SK-N-SH (cell line): ENCODE results near the gene RIPK4.

Experiments
- CTCF ChIP-seq: fragments of 200-600 bp; sonication (generic); IDR thresholded peaks from 2 replicates; pipeline ENCODE4 v1.6.1; 2017; ENCODE audit warnings: antibody characterized with exemption, mild to moderate bottlenecking, moderate library complexity
- EP300 ChIP-seq, 2 experiments: IDR thresholded peaks; 2 replicates each; pipeline versions ENCODE4 v1.4.0 to v1.6.1; 2012; ENCODE audit warnings: borderline replicate concordance in 1 of 2, low read depth in 1 of 2, low read length in 1 of 2
- GABPA ChIP-seq: IDR thresholded peaks from 2 replicates; pipeline ENCODE4 v1.4.0; 2012; ENCODE audit warnings: low read depth, mild to moderate bottlenecking
- MAX ChIP-seq: IDR thresholded peaks from 2 replicates; pipeline ENCODE4 v1.4.0; 2012; ENCODE audit warnings: low read depth
- POLR2AphosphoS5 ChIP-seq: IDR thresholded peaks from 2 replicates; pipeline ENCODE4 v1.6.1; 2012; ENCODE audit warnings: low read depth, low read length
- RAD21 ChIP-seq: IDR thresholded peaks from 2 replicates; pipeline ENCODE4 v1.6.1; 2012; ENCODE audit warnings: mild to moderate bottlenecking, low read length
- YY1 ChIP-seq: IDR thresholded peaks from 2 replicates; pipeline ENCODE4 v1.4.0; 2012; ENCODE audit warnings: low read depth, mild to moderate bottlenecking
- TF ChIP-seq, protein P1 (sequence below): IDR thresholded peaks from 2 replicates; pipeline ENCODE4 v1.4.0; 2012; ENCODE audit warnings: low read depth, borderline replicate concordance
- TF ChIP-seq, protein P2 (sequence below): fragments of 150-350 bp; IDR thresholded peaks from 2 replicates; pipeline ENCODE4 v1.6.1; 2016; ENCODE audit warnings: mild to moderate bottlenecking, low read depth, low read length

DNA sequence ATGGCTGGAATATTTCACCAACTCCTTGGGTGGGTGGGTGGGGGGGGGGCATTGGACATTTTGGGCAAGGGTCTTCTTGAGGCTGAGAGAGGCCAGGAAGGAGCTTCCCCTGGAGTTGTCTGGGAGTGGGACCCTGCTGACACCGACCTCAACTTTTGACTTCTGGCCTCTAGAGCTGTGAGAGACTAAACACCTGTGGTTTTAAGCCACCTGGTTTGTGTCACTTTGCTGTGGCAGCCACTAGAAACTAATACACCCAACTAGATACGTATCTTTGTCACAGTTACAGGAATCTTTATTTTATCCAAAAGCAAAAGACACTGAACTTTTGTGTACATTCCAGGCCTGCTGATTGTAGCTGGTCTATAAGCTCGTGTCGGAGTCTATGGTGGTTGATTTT lies 9.9 kb upstream of the RIPK4 start:
- TF ChIP-seq EP300 (IDR thresholded peaks at IDR 0.05; ENCODE audit: borderline replicate concordance in 1 of 2, low read depth in 1 of 2, low read length in 1 of 2) (no peak), POLR2AphosphoS5 (no peak), CTCF (no peak), GABPA (no peak), MAX (no peak), YY1 (no peak), RAD21 (no peak)
- TF ChIP-seq, protein P1, sequence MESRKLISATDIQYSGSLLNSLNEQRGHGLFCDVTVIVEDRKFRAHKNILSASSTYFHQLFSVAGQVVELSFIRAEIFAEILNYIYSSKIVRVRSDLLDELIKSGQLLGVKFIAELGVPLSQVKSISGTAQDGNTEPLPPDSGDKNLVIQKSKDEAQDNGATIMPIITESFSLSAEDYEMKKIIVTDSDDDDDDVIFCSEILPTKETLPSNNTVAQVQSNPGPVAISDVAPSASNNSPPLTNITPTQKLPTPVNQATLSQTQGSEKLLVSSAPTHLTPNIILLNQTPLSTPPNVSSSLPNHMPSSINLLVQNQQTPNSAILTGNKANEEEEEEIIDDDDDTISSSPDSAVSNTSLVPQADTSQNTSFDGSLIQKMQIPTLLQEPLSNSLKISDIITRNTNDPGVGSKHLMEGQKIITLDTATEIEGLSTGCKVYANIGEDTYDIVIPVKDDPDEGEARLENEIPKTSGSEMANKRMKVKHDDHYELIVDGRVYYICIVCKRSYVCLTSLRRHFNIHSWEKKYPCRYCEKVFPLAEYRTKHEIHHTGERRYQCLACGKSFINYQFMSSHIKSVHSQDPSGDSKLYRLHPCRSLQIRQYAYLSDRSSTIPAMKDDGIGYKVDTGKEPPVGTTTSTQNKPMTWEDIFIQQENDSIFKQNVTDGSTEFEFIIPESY, result no peak
- TF ChIP-seq, protein P2, sequence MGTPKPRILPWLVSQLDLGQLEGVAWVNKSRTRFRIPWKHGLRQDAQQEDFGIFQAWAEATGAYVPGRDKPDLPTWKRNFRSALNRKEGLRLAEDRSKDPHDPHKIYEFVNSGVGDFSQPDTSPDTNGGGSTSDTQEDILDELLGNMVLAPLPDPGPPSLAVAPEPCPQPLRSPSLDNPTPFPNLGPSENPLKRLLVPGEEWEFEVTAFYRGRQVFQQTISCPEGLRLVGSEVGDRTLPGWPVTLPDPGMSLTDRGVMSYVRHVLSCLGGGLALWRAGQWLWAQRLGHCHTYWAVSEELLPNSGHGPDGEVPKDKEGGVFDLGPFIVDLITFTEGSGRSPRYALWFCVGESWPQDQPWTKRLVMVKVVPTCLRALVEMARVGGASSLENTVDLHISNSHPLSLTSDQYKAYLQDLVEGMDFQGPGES, result no peak
